Neural progenitor cell (in vitro differentiated cells): ENCODE data around the gene CYTH3.

ENCODE experiments used
- EZH2 ChIP-seq: fragments of 200-600 bp; sonication (generic); IDR thresholded peaks from 2 replicates; pipeline ENCODE4 v1.6.1; 2017; ENCODE audit warnings: antibody characterized with exemption, mild to moderate bottlenecking, moderate library complexity
- EZH2phosphoT487 ChIP-seq: fragments of 200-600 bp; sonication (generic); IDR thresholded peaks from 2 replicates; pipeline ENCODE4 v1.6.1; 2017; ENCODE audit warnings: antibody characterized with exemption
- TF ChIP-seq, protein P1 (sequence below): fragments of 200-600 bp; sonication (generic); IDR thresholded peaks from 2 replicates; pipeline ENCODE4 v1.5.1; 2017; ENCODE audit warnings: antibody characterized with exemption, mild to moderate bottlenecking

- TF ChIP-seq, protein P1, sequence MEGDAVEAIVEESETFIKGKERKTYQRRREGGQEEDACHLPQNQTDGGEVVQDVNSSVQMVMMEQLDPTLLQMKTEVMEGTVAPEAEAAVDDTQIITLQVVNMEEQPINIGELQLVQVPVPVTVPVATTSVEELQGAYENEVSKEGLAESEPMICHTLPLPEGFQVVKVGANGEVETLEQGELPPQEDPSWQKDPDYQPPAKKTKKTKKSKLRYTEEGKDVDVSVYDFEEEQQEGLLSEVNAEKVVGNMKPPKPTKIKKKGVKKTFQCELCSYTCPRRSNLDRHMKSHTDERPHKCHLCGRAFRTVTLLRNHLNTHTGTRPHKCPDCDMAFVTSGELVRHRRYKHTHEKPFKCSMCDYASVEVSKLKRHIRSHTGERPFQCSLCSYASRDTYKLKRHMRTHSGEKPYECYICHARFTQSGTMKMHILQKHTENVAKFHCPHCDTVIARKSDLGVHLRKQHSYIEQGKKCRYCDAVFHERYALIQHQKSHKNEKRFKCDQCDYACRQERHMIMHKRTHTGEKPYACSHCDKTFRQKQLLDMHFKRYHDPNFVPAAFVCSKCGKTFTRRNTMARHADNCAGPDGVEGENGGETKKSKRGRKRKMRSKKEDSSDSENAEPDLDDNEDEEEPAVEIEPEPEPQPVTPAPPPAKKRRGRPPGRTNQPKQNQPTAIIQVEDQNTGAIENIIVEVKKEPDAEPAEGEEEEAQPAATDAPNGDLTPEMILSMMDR = no peak
- TF ChIP-seq EZH2 = no peak
- no peak for TF ChIP-seq EZH2phosphoT487
Measured at GRCh38 chr7:6121141-6121540, 151.3 kb downstream of the CYTH3 start.
